Measurements from ENCODE around the gene ZDHHC8.

The ZDHHC8 gene

GRCh38 chr22:20106205-20106848 lies 25.3 kb upstream of the ZDHHC8 start:
- H3K36me3 Mint-ChIP-seq (ENCODE audit: insufficient read depth): peaks cover 32% of the 10 kb centered on the region
- H3K4me3 Mint-ChIP-seq: no peak overlapping the region
- ATAC-seq (replicated peaks; ENCODE audit: extremely low read depth, poor library complexity, severe bottlenecking) (no peak), DNase-seq (ENCODE audit: low spot score in 2 of 2) (no peak)
- H3K27me3 Mint-ChIP-seq: no peaks in the 10 kb centered on the region
- no peaks in the 10 kb centered on the region for H3K9me3 Mint-ChIP-seq
- H3K4me1 Mint-ChIP-seq: peaks cover 12% of the 10 kb centered on the region
- H3K27ac Mint-ChIP-seq (ENCODE audit: low read depth): no peak overlapping the region

GRCh38 chr22:20106849-20107237 lies 24.8 kb upstream of the ZDHHC8 start:
- H3K27ac Mint-ChIP-seq (ENCODE audit: low read depth): no peak overlapping the region
- peaks cover 8% of the 10 kb centered on the region for H3K4me1 Mint-ChIP-seq
- DNase-seq (ENCODE audit: low spot score in 2 of 2) (no peak), ATAC-seq (replicated peaks; ENCODE audit: extremely low read depth, poor library complexity, severe bottlenecking) (no peak)
- H3K4me3 Mint-ChIP-seq: no peak overlapping the region
- no peaks in the 10 kb centered on the region for H3K9me3 Mint-ChIP-seq
- H3K27me3 Mint-ChIP-seq: no peaks in the 10 kb centered on the region
- peaks cover 27% of the 10 kb centered on the region for H3K36me3 Mint-ChIP-seq (ENCODE audit: insufficient read depth)

GRCh38 chr22:20107471-20107901 lies 24.1 kb upstream of the ZDHHC8 start:
- no peak for ATAC-seq (replicated peaks; ENCODE audit: extremely low read depth, poor library complexity, severe bottlenecking)
- Mint-ChIP-seq H3K4me1 (peaks cover 6% of the 10 kb centered on the region), H3K36me3 (ENCODE audit: insufficient read depth) (peaks cover 27% of the 10 kb centered on the region), H3K9me3 (no peaks in the 10 kb centered on the region), H3K27ac (ENCODE audit: low read depth) (peak overlapping the region; percentile 60), H3K27me3 (no peaks in the 10 kb centered on the region), H3K4me3 (no peak overlapping the region)
- no peak for DNase-seq (ENCODE audit: low spot score in 2 of 2)

- no peaks in the 10 kb centered on the region for H3K9me3 Mint-ChIP-seq
- peaks cover 5% of the 10 kb centered on the region for H3K4me1 Mint-ChIP-seq
- no peaks in the 10 kb centered on the region for H3K27me3 Mint-ChIP-seq
- peak overlapping the region; percentile 60 for H3K27ac Mint-ChIP-seq (ENCODE audit: low read depth)
- no peak overlapping the region for H3K4me3 Mint-ChIP-seq
- DNase-seq (ENCODE audit: low spot score in 2 of 2) (no peak), ATAC-seq (replicated peaks; ENCODE audit: extremely low read depth, poor library complexity, severe bottlenecking) (no peak)
- H3K36me3 Mint-ChIP-seq (ENCODE audit: insufficient read depth): peaks cover 25% of the 10 kb centered on the region
Measured at GRCh38 chr22:20107951-20108756, 23.4 kb upstream of the ZDHHC8 start.

- H3K27me3 Mint-ChIP-seq: no peaks in the 10 kb centered on the region
- H3K36me3 Mint-ChIP-seq (ENCODE audit: insufficient read depth): peaks cover 24% of the 10 kb centered on the region
- no peak overlapping the region for H3K4me3 Mint-ChIP-seq
- peaks cover 5% of the 10 kb centered on the region for H3K4me1 Mint-ChIP-seq
- no peak overlapping the region for H3K27ac Mint-ChIP-seq (ENCODE audit: low read depth)
- ATAC-seq (replicated peaks; ENCODE audit: extremely low read depth, poor library complexity, severe bottlenecking) (no peak), DNase-seq (ENCODE audit: low spot score in 2 of 2) (no peak)
- no peaks in the 10 kb centered on the region for H3K9me3 Mint-ChIP-seq
Measured at GRCh38 chr22:20108757-20109230, 22.8 kb upstream of the ZDHHC8 start.

- DNase-seq (ENCODE audit: low spot score in 2 of 2) (no peak), ATAC-seq (replicated peaks; ENCODE audit: extremely low read depth, poor library complexity, severe bottlenecking) (no peak)
- no peaks in the 10 kb centered on the region for H3K9me3 Mint-ChIP-seq
- no peaks in the 10 kb centered on the region for H3K27me3 Mint-ChIP-seq
- no peak overlapping the region for H3K4me3 Mint-ChIP-seq
- peaks cover 28% of the 10 kb centered on the region for H3K36me3 Mint-ChIP-seq (ENCODE audit: insufficient read depth)
- peaks cover 12% of the 10 kb centered on the region for H3K4me1 Mint-ChIP-seq
- H3K27ac Mint-ChIP-seq (ENCODE audit: low read depth): no peak overlapping the region
Measured at GRCh38 chr22:20109411-20110358, 21.9 kb upstream of the ZDHHC8 start.

GRCh38 chr22:20110359-20110985 lies 21.1 kb upstream of the ZDHHC8 start:
- no peaks in the 10 kb centered on the region for H3K9me3 Mint-ChIP-seq
- H3K4me3 Mint-ChIP-seq: no peak overlapping the region
- peaks cover 28% of the 10 kb centered on the region for H3K36me3 Mint-ChIP-seq (ENCODE audit: insufficient read depth)
- H3K27me3 Mint-ChIP-seq: no peaks in the 10 kb centered on the region
- H3K27ac Mint-ChIP-seq (ENCODE audit: low read depth): no peak overlapping the region
- H3K4me1 Mint-ChIP-seq: peaks cover 17% of the 10 kb centered on the region
- ATAC-seq (replicated peaks; ENCODE audit: extremely low read depth, poor library complexity, severe bottlenecking) (no peak), DNase-seq (ENCODE audit: low spot score in 2 of 2) (no peak)

GRCh38 chr22:20111045-20111688 lies 20.4 kb upstream of the ZDHHC8 start:
- no peaks in the 10 kb centered on the region for H3K27me3 Mint-ChIP-seq
- H3K36me3 Mint-ChIP-seq (ENCODE audit: insufficient read depth): peaks cover 28% of the 10 kb centered on the region
- no peak overlapping the region for H3K4me3 Mint-ChIP-seq
- no peaks in the 10 kb centered on the region for H3K9me3 Mint-ChIP-seq
- DNase-seq (ENCODE audit: low spot score in 2 of 2): no peak
- H3K4me1 Mint-ChIP-seq: peaks cover 19% of the 10 kb centered on the region
- no peak overlapping the region for H3K27ac Mint-ChIP-seq (ENCODE audit: low read depth)
- ATAC-seq (replicated peaks; ENCODE audit: extremely low read depth, poor library complexity, severe bottlenecking): peak; percentile 41

GRCh38 chr22:20111689-20112622 lies 19.6 kb upstream of the ZDHHC8 start:
- Mint-ChIP-seq H3K4me1 (peaks cover 26% of the 10 kb centered on the region), H3K27me3 (no peaks in the 10 kb centered on the region), H3K9me3 (no peaks in the 10 kb centered on the region), H3K36me3 (ENCODE audit: insufficient read depth) (peaks cover 28% of the 10 kb centered on the region), H3K27ac (ENCODE audit: low read depth) (peak overlapping the region; percentile 72), H3K4me3 (peak overlapping the region; percentile 23)
- ATAC-seq (replicated peaks; ENCODE audit: extremely low read depth, poor library complexity, severe bottlenecking) (no peak), DNase-seq (ENCODE audit: low spot score in 2 of 2) (no peak)

- H3K27ac Mint-ChIP-seq (ENCODE audit: low read depth): peak overlapping the region; percentile 72
- no peaks in the 10 kb centered on the region for H3K27me3 Mint-ChIP-seq
- H3K4me1 Mint-ChIP-seq: peaks cover 31% of the 10 kb centered on the region
- no peak for ATAC-seq (replicated peaks; ENCODE audit: extremely low read depth, poor library complexity, severe bottlenecking)
- DNase-seq (ENCODE audit: low spot score in 2 of 2): no peak
- H3K9me3 Mint-ChIP-seq: no peaks in the 10 kb centered on the region
- H3K4me3 Mint-ChIP-seq: no peak overlapping the region
- peaks cover 30% of the 10 kb centered on the region for H3K36me3 Mint-ChIP-seq (ENCODE audit: insufficient read depth)
Measured at GRCh38 chr22:20112623-20113511, 18.7 kb upstream of the ZDHHC8 start.

All from central memory CD8-positive, alpha-beta T cell (primary cell).